C4-2B (cell line): ENCODE measurements around the gene CNTN4.

Experiments used
- CTCF ChIP-seq: fragments of 450-650 bp; conservative IDR thresholded peaks from 2 replicates; pipeline ENCODE4 v1.5.1; 2017; ENCODE audit warnings: mild to moderate bottlenecking
- ZFX ChIP-seq: fragments of 450-650 bp; IDR thresholded peaks from 2 replicates; pipeline ENCODE4 v1.6.1; 2017

GRCh38 chr3:2929574-2929973 lies 830.9 kb downstream of the CNTN4 start:
- TF ChIP-seq CTCF = no peak
- no peak for TF ChIP-seq ZFX
